Measurements from ENCODE around the gene C11orf91. TPM values are rescaled to one million over a fixed set of nuclear protein-coding genes. Genes with fewer than 3 reads are reported as not detected.
A peak's percentile ranks its signal among the peaks of the same experiment; 100 is the strongest.
"Not testable (repeated sequence)": the region's sequence is repeated elsewhere in the genome, so short reads cannot be mapped to it uniquely, and the experiment has no call there.

C11orf91 gene
- total RNA-seq, 1 experiment from 2014 or later: not detected

DNA sequence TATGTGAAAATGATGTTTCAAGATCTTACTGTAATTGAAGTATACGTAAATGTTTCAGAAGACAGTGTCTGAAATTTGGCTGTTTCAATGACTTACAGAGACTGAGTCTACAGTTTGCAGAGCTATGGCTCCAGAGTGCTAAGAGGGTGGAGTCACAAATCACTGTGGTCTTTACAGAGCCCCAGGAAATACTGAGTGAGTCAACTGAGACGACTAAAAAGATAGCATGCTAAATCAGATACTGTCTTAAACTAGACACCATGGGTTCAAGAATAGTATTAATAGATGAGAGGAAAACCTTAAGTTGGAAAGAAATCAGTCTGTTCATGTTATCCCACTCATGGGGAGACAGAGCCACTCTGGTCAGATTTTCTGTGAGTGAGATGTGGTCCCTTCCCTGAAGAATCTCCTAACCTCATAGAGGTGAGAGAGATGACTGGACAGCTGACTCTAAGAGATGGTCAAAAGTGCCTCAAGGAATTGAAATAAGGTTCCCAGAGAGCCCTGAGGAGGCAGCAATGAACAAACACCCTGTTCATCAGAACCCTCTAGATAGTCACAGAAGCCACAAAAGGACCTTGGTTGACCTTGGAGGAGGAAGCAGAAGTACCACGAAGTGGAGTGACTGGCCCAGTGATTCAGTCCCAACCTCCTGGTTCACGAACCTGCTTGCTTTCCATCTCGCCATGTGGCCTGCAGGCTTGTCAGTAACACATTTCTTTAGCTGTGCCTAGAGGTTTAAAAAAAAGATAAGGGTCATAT lies 30.2 kb downstream of the C11orf91 start:
- peak; percentile 94 for DNase-seq (ENCODE audit: low read depth)

DNA sequence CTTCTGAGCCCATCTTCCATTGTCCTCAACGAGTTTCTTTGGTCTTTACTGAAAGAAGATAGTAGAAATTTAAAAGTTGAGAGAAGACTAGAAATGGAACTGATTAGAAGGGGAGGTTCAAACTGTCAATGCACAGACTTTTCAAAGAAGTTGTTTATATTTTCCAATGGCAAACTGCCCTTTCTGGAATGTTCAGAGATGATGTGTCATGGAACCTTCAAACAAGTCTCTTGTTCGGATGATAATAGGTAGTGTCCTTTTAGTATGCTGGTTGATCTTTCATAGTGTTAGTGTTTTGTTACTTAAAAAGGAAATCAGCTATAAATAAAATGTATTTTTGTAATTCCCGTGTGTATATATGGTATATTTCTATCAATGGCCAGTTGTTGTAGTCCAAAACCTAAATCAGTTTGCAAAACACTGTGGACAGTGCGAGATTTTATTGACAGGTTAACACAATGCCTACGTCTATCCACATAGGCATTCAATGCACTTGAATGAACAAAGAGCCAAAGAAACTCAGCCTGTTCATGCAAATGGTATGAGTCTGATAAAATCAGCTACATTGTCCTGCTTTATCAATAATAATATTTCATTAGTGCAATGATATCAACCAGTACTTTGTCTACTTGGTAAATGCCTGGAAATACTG lies 30.9 kb downstream of the C11orf91 start:
- DNase-seq (ENCODE audit: low read depth): peak; percentile 29

DNA sequence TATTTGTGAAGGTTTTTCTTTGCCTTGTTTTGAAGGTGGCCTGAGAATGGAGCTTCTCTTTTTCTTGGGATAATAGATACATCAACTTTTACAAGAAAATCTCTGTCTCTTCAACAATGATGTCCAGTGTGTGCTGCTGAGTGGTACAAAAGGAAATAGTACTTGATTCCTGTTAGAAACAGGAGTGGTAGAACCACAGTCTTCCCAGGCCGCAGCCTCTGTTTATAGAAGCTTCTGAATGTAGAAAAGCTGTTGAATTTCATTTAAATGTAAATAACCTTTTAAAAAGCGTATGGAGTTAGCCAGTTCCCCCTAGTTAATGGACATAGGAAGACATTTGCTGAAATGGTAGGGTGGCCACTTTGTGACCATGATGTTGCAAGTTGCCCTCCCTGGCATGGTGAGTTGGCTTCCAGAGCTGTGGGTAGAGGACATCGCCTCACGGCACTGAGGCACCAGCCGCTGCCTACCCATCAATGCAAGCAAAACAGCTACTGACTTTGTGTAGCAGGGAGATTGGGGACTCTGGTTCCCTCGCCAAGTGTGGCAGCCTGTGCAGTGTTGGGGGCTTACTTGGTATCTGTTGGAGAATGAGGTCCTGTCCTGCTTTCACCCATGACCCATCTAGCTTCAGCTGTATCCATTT lies 31.6 kb downstream of the C11orf91 start:
- no peak for DNase-seq (ENCODE audit: low read depth)

DNA sequence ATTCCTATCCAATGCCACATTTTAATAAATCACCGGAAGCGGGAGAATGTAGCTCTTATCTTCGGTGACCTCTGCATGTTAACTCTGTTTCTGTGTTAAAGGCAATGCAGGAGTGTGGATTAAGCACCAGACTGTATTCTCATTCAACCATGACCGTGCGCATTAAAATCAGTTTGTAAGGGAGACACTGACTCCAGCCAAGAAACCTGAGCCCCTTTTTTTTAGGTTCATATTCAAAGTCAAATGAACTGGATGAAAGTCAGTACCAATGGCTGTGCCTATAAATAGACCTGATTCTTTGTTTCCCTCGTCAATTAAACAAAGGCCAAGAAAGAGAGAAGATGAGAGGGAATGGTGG lies 32.2 kb downstream of the C11orf91 start:
- DNase-seq (ENCODE audit: low read depth): no peak

DNA sequence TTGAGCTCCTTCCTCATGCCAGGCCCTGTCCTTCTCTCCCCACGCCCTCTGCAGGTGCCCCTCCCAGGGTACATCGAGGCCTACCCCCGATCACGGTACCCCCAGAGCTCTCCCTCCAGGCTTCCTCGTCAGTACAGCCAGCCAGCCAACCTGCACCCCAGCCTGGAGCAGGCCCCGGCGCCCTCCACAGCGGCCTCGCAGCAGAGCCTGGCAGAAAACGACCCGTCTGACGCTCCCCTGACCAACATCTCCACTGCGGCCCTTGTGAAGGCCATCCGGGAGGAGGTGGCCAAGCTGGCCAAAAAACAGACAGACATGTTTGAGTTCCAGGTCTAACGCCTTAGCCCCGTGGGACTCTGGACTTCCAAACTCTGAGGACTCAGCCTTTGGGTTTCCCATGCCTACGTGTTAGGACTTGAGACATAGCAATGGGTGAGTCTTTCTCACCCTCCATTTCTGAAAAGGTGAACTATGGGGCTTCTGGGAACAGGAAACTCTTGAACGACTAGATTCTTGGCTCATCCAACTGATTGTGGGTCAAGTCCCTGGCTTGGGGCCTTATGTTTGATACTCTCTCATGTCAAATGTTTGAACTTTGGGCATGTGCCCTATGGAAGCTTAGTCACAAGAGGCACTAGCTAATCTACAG lies 32.7 kb downstream of the C11orf91 start:
- no peak for DNase-seq (ENCODE audit: low read depth)

DNA sequence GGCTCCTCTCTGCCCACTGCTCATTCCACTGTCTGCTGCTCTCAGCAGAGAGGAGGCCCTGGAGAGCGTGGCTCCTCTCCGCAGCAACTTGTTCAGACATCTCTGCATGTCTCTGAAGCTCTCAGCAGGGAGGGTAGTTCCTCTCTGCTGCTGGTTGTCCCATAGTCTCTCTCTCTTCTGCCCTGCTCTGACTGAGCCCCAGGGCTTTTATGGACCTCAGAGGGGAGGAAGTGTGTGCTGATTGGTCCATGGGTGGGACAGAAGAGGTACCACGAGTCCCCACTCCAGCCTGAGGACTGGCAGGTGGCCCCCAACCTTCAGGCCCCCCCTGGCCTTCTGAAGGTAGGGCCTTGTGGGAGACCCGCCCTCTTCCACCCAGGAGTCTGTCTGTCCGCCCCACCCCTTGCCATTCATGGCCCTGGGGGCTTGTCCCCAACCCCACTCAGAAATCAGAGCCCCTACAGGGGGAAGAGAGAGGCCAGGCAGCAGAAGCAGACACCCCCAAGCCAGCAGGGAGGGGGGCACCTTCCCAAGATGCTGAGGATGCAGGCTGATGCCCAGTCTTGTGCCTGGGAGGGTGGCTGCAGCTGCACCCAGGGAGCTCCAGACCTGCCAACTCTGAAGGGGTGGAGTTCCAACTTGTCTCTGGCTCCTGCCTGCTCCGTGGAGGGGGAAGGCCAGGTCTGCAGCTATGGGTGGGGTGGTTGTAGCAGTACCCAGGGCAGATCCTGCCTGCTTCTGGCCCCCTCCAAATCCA lies 35.1 kb downstream of the C11orf91 start:
- DNase-seq (ENCODE audit: low read depth): no peak

DNA sequence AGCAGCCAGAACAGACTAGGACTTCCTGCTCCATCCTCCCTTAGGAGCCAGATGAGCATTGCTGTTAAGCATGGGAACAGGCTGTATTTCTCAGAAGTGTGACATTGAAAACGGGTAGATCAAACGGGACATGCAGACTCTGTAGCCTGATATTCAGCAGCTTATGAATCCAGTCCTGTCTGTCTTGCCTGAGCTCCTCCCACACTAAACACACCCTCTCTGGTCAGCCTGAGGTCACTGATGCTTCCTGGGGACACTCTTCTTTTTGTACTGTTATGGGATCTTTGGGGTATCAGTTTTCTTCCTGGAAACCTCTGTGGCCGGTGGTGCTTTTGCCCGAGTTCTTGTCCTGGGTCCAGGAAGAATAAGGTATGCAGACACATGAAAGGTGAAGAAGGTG lies 35.8 kb downstream of the C11orf91 start:
- DNase-seq (ENCODE audit: low read depth): no peak

DNA sequence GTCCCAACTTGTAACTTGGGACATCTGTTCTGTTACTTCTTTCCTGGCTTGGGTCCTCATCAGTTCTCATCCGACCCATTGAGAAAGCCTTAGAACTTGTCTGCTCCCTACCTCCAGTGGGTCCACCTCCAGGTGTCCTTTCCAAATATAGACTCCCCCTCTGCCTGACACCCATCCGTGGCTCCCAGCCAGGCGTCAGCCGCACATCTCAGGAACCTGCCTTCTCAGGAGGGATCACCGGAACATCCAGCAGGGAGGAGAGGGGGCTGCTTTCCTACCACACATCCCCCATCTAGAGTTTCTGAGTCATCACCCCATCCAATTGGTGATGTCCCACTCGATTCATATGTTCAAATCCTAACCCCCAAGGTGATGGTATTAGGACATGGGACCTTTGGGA lies 36.5 kb downstream of the C11orf91 start:
- no peak for DNase-seq (ENCODE audit: low read depth)

DNA sequence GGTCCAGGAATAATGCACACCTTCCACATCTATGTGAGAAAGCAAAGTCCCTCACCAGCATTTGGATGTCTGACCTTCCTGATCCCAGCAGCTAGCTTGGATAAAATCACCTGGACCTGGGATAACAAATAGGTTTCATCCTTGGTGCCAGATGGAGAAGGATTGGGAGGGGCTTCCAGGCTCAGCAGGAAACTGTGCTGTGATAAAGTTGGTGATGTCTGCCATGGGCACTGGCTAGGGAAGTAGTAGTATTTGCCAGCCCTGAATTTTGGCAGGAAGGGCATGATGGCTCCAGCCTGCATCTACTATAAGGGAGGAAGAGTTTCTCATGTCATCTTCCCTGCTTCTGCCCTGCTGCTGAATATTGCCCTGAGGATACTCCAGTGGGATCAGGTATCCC lies 37.5 kb downstream of the C11orf91 start:
- DNase-seq (ENCODE audit: low read depth): no peak

DNA sequence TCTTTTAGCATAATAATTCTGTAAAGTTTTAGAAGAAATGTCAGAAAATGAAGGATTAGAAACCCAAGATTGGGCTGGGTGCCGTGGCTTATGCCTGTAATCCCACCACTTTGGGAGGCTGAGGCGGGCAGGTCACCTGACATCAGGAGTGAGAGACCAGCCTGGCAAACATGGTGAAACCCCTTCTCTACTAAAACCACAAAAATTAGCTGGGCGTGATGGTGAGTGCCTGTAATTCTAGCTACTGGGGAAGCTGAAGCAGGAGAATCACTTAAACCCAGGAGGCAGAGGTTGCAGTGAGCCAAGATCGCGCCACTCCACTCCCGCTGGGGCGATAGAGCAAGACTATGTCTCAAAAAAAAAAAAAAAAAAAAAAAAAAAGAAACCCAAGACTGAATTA lies 39.1 kb downstream of the C11orf91 start:
- DNase-seq (ENCODE audit: low read depth): not testable (repeated sequence)

DNA sequence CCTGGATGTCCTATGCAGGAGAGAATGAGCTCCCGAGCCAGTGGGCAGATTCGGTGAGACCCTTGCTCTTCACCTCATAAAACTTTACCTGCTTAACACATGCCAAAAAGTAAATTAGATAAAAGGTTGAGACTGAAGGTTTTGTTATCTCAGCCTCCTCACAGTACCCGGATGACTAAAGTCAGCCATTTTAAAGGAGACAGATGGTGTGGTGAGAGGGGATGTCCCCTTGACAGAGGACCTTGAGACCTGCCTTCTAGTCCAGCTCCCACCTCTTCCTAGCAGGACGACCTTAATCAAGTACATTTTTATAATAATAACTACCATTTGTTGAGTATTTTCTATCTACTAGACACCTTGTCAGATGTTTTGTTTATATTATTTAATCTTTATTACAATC lies 39.7 kb downstream of the C11orf91 start:
- no peak for DNase-seq (ENCODE audit: low read depth)

DNA sequence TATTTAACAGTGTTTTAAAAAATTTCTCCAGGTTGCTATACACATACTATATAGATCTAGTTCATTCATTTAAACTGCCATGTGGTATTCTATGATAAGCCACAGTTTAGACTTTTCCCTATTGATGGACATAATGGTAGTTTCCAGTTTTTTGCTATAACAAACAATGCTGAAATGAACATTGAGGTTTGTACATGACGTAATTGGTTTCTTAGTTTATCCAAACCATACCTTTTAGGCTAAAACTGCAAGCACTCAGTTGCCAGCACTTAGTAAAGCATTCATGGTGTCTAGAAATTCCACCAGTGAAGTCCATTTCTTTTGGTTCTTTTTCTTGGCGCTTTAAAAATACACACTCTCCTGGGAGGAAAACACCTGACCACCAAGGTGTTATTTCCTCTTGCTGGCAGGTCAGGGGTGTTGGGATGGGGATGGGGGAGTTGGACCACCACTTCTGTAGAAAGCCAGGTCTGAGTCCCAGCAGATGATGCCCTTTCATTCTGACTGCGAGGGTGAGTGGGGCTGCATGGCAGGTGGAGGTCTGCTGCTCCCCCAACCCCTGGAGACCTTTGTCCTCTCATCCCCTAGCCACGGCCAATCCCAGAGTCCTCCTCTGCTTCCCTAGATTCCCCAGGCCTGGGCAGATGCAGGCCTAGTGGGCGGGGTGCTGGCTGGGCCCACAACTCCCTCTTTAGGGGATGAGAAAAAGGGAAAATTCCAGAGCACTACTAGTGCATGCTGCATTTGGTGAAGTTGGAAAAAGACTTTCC lies 41.1 kb downstream of the C11orf91 start:
- no peak for DNase-seq (ENCODE audit: low read depth)

DNA sequence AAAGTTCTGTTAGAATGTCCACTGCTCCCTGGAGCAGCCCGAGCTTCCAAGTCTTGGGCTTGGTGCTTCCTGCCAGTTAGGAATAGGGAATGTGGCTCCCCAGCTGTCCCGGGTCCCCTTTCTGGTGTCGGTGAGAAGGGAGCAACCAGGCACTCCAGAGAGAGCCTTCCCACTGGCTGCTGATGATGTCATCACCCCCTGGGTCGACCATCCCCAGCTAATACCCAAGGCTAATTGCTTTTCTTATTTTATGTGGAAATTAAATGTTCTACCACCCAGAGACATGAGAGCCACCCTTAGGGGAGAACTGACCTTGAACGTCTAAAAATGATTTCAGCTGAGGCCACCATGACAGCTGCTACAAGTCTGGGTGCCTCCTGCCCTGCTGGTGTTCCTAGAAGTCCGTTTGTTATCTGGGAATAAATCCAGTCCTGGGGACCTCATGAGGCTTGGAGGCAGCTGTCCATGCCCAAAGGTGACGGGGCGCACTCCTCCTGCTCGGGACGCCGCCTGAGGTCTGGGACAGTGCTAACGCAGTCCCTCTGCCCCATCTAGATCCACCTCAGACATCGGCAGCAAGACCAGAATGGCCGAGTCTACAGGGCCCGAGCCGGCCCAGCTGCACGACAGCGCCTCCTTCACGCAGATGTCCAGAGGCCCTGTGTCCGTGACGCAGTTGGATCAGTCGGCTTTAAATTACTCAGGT lies 42.3 kb downstream of the C11orf91 start:
- no peak for DNase-seq (ENCODE audit: low read depth)

DNA sequence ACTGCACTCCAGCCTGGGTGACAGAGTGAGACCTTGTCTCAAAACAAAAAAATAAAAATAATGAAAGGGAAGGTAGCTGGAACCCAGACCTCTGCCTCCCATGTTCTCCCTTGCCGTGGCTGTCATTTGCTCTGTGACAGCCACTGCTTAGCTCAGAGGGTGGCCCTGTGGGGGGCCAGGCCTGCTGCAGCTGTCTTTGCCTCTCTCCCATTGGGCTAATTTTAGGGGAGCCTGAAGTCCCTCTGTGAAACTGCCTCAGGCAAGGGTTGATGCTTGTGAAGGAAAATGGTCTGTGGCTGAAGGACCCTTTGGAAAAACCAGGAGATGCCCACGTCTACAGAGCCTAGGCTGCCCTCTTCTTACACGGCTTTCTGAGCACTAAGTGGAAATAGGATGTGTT lies 42.9 kb downstream of the C11orf91 start:
- DNase-seq (ENCODE audit: low read depth): no peak

DNA sequence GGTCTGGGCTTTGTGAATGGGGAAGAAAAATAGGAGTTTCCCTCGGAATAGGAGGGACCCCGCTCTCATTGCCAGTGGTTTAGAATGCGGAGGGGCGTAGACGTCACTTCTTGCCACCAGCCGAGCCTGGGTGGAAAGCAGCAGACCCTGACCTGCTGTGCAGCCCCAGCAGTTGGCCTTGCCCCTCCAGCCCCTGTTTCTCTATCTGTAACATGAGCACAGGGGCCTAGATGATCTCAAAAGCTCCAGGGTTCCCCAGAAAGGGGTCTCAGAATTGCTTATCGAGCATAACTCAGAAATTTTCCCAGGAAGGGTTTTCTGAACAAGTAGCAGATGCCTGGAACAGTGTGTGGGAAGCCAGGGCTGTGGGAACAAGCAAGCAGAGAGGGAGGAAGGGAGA lies 43.9 kb downstream of the C11orf91 start:
- DNase-seq (ENCODE audit: low read depth): no peak

DNA sequence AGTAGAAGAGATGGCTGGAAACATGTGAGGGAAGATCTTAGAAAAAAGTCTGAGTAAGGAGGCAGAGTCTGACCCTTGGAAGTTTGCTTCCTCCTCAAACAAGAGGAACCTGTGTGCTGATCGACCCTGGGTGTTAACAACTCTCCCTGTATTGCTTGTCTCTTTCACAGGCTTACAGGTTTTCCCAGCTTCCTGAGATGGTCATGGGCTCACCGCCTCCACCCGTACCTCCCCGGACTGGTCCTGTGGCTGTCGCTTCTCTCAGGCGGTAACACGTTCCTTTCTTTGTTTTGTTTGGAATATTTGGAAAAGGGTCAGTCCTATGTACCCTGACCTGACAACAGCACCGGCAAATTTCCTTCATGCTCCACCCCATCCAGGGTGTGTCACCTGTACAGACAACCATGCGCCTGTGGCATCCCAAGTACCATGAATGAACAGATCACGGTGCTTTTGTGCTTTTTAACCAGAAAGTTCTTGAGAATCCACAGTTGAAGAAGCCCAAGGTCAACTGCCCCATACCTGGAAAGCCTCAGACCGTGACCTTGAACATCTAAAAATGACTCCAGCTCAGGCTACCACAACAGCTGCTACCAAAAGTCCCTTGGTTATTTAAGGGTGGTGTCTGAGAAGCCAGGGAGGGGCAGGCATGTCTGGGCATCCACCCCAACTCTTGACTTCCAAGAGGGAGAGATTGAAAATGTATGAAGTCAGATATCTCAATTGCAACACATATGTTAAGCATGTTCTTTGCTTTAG lies 44.6 kb downstream of the C11orf91 start:
- no peak for DNase-seq (ENCODE audit: low read depth)

DNA sequence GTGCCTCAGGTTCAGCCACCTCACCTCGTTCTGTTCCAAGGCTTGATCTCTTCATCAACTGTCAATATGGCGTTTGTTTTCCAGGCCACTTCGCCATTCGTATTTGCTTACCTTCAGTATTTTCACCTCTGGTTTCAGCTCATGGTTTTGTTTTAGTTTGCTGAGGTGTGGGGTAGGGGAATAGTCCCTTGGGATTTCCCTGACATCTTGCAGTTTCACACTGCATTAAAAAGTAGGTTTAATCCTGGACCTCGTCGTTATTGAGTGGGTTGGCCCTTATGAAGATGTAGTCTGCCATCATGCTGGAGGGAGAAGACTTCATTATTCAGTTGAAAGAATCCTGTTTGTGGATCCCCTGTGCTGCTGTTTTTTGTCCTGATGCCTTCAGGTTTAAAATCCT lies 46.0 kb downstream of the C11orf91 start:
- no peak for DNase-seq (ENCODE audit: low read depth)

DNA sequence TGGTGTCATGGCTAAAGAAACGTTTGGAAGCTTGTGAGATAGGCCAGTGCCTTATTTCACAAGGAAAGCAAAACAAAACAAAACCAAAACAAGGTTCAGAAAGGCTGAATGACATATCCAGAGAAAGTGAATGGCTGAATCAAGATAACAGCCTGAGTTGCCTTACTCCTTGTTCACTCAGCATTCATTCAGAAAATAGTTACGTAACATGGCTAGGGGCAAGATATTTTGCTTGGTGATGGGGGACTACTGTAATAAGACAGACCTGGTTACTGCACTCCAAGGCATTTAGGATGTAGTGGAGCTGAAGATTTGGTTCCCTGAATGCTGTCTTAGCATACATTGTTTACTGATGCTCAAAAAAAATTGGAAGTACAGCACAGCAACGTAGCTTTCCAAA lies 47.7 kb downstream of the C11orf91 start:
- DNase-seq (ENCODE audit: low read depth): no peak

DNA sequence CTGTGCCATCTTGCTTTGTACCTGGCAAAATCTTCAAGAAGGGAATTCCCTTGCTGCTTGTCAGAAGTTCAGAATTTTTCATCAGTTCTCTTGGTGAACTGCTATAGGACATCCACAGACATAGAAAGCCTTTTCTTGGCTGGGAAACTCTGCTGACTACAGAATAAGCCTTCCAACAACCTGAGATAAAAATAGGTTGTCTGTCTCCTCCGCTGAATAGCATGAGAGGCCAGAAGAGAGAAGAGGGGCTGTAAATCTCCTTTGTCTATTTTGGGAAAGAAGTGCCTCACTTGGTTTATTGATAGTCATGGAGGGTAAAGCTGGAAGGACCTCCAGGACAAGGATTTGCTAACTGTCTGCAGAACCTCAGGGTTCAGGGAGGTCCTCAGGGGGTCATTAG lies 48.2 kb downstream of the C11orf91 start:
- no peak for DNase-seq (ENCODE audit: low read depth)

DNA sequence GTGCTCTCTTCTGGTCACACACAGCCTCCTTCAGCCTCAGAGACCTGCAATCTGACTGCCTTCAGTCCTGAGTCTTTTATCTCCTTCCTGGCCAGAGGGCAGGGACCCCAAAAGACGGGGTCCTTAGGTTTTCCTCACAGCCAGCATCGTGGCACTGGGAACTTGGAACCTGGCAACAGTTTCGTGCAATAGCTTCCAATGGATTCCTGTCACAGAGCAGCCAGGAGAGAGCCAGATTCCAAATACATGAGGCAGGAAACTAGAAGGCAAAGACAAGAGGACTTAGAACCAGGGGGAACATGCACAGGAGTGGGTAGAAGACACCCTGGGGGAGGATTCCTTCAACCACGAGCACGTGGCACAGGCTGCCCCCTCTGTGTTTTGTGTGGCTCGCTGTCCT lies 48.6 kb downstream of the C11orf91 start:
- no peak for DNase-seq (ENCODE audit: low read depth)
